ENCODE measurements around the gene WDR26. TPM values are rescaled to one million over a fixed set of nuclear protein-coding genes. Genes with fewer than 3 reads are reported as not detected.

The WDR26 gene
- total and polyA plus RNA-seq, 9 of the 15 experiments (the other 6 are each of a cell fraction or from before 2014, with no cell fraction given): 11.5 to 66.0 (median 39.8) TPM

DNA sequence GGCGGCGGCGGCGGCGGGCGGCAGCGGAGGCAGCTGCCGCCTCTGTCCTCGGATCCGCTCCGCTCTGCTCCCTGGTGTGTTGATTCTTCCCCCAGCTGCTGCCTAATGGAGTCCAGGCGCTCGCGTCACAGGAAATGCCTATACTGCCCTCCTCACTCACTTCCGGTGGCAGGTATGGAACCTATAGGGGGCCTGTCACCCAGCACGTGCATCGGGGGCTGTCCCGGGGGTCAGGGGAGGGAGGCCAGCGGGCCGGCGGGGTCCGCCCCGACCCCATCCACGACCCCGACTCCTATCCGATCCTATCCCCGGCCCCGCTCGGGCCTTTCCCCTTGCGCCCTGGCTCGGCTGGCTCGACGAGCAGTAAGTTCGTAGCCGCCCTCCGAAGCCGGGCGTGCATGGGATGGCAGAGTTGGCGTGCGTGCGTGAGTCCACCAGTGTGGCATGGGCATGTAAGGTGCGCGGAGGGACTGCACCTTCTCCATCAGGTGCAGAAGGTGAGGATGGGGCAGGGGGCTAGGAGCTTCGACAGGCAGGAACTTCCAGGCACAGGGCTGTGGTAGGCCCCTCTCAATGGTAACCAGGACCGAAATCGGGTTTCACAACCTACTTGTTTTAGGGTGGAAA is at the start of gene WDR26 (continued):
- TF ChIP-seq, protein P1, sequence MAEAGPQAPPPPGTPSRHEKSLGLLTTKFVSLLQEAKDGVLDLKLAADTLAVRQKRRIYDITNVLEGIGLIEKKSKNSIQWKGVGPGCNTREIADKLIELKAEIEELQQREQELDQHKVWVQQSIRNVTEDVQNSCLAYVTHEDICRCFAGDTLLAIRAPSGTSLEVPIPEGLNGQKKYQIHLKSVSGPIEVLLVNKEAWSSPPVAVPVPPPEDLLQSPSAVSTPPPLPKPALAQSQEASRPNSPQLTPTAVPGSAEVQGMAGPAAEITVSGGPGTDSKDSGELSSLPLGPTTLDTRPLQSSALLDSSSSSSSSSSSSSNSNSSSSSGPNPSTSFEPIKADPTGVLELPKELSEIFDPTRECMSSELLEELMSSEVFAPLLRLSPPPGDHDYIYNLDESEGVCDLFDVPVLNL (CRISPR knock-in tag; IDR thresholded peaks at IDR 0.05; ENCODE audit: low read depth): 0 out of 2 replicates have a peak, but pooled peaks have one; percentile 74
- 0 out of 4 replicates have a peak, but pooled peaks have one; percentile 42 to 65 for TF ChIP-seq UBTF (IDR thresholded peaks at IDR 0.05; ENCODE audit: borderline replicate concordance in 1 of 2, low read depth in 2 of 2, low read length in 2 of 2)
- TF ChIP-seq E2F3 (CRISPR knock-in tag; IDR thresholded peaks at IDR 0.05): 0 out of 2 replicates have a peak, but pooled peaks have one; percentile 47
- TF ChIP-seq, protein P2, sequence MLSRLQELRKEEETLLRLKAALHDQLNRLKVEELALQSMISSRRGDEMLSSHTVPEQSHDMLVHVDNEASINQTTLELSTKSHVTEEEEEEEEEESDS (CRISPR knock-in tag; IDR thresholded peaks at IDR 0.05): no peak
- TF ChIP-seq, protein P3, sequence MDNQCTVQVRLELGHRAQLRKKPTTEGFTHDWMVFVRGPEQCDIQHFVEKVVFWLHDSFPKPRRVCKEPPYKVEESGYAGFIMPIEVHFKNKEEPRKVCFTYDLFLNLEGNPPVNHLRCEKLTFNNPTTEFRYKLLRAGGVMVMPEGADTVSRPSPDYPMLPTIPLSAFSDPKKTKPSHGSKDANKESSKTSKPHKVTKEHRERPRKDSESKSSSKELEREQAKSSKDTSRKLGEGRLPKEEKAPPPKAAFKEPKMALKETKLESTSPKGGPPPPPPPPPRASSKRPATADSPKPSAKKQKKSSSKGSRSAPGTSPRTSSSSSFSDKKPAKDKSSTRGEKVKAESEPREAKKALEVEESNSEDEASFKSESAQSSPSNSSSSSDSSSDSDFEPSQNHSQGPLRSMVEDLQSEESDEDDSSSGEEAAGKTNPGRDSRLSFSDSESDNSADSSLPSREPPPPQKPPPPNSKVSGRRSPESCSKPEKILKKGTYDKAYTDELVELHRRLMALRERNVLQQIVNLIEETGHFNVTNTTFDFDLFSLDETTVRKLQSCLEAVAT (IDR thresholded peaks at IDR 0.05): peak; percentile 10 to 62; a peak in 3 of 4 replicates
- 0 out of 2 replicates have a peak, but pooled peaks have one; percentile 45 for TF ChIP-seq ZEB2 (IDR thresholded peaks at IDR 0.05)
- peak; percentile 52 for TF ChIP-seq BRD9 (IDR thresholded peaks at IDR 0.05; ENCODE audit: low read depth, partially characterized antibody)
- 0 out of 2 replicates have a peak, but pooled peaks have one; percentile 45 for TF ChIP-seq KLF6 (CRISPR knock-in tag; IDR thresholded peaks at IDR 0.05; ENCODE audit: borderline replicate concordance)
- no peak for TF ChIP-seq ILF3 (IDR thresholded peaks at IDR 0.05; ENCODE audit: borderline replicate concordance)
- TF ChIP-seq ZNF696 (CRISPR knock-in tag; conservative IDR thresholded peaks at IDR 0.05): no peak
- peak; percentile 48 for TF ChIP-seq ATF7 (IDR thresholded peaks at IDR 0.05)
- no peak for TF ChIP-seq ZNF507 (tag; conservative IDR thresholded peaks at IDR 0.05)
- TF ChIP-seq SIN3A (IDR thresholded peaks at IDR 0.05; ENCODE audit: borderline replicate concordance in 2 of 2, control insufficient read depth in 1 of 2, low read depth in 2 of 2, low read length in 2 of 2): peak; percentile 85 to 94
- peak; percentile 92 for TF ChIP-seq TBP (optimal IDR thresholded peaks at IDR 0.05; ENCODE audit: low read depth, low read length)
- 0 out of 2 replicates have a peak, but pooled peaks have one; percentile 36 for TF ChIP-seq BCOR (IDR thresholded peaks at IDR 0.05)
- peak; percentile 83 for TF ChIP-seq PHF8 (IDR thresholded peaks at IDR 0.05; ENCODE audit: borderline replicate concordance, low read length)
- TF ChIP-seq TARDBP (IDR thresholded peaks at IDR 0.05): no peak
- 0 out of 4 replicates have a peak, but pooled peaks of 1 of the 2 experiments have one; percentile 21 for TF ChIP-seq NONO (IDR thresholded peaks at IDR 0.05; ENCODE audit: low read depth in 2 of 2, low read length in 1 of 2)
- peak; percentile 63 for TF ChIP-seq JUND (IDR thresholded peaks at IDR 0.05; ENCODE audit: borderline replicate concordance, low read depth, low read length)
- no peak; the same call in 1 of the 3 replicates for TF ChIP-seq JUND (tag; IDR thresholded peaks at IDR 0.05; ENCODE audit: borderline replicate concordance, low read depth, low read length)
- no peak for TF ChIP-seq DDX20 (tag; IDR thresholded peaks at IDR 0.05; ENCODE audit: low read depth)

Measured in K562 (cell line).